Measurements from ENCODE around the gene MORF4L1.

MORF4L1 gene

DNA sequence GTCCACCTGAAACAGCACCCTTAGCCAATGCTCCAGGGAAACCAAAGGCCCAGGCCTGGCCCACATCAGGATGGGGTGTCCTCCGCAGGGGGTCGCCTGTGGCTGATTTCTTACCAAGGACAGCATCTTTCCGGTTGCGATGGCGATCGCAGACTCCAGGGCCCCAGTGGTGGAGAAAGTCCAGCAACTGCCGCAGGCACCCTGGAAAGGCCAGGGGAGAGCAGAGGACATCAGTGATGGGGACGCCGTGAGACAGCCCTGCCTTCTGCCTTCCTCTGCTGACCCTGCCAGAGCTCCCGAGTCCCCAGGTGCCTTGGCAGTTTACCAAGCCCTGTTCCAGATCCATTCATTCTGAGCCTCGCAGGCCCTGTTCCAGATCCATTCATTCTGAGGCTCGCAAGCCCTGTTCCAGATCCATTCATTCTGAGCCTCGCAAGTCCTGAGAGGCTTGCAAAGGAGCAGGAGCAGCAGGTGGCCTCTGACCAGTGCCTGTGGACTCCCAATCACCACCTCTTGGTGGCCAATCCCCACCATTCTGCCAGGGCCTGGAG is 59.6 kb downstream of the MORF4L1 start:
- Histone ChIP-seq H3K4me3 (ENCODE audit: insufficient read depth, low read length, poor library complexity, severe bottlenecking) (no peak overlapping the region), H4K20me1 (ENCODE audit: low read depth, low read length) (no peaks in the 10 kb centered on the region), H3F3A (ENCODE audit: insufficient read depth) (0 out of 2 replicates have a peak, but pooled peaks cover under 1% of the 10 kb centered on the region), H3K4me2 (ENCODE audit: low read depth, low read length, poor library complexity, severe bottlenecking) (no peak overlapping the region), H3K27me3 (ENCODE audit: low read length) (no peaks in the 10 kb centered on the region), H2AFZ (ENCODE audit: low read depth, low read length, severe bottlenecking) (no peak overlapping the region), H3K79me2 (ENCODE audit: insufficient read depth, low read length) (no peaks in the 10 kb centered on the region), H3K9me3 (ENCODE audit: insufficient read depth, low read length) (no peaks in the 10 kb centered on the region), H3K27ac (ENCODE audit: low read depth, low read length) (no peak overlapping the region), H3K9me2 (replicated peaks; ENCODE audit: insufficient read depth, low read length) (no peaks in the 10 kb centered on the region), H3K9ac (ENCODE audit: low read length) (no peak overlapping the region), H3K36me3 (ENCODE audit: low read length) (no peaks in the 10 kb centered on the region)
- TF ChIP-seq EZH2phosphoT487 (conservative IDR thresholded peaks at IDR 0.05; ENCODE audit: low read length): no peak
- TF ChIP-seq, protein P1, sequence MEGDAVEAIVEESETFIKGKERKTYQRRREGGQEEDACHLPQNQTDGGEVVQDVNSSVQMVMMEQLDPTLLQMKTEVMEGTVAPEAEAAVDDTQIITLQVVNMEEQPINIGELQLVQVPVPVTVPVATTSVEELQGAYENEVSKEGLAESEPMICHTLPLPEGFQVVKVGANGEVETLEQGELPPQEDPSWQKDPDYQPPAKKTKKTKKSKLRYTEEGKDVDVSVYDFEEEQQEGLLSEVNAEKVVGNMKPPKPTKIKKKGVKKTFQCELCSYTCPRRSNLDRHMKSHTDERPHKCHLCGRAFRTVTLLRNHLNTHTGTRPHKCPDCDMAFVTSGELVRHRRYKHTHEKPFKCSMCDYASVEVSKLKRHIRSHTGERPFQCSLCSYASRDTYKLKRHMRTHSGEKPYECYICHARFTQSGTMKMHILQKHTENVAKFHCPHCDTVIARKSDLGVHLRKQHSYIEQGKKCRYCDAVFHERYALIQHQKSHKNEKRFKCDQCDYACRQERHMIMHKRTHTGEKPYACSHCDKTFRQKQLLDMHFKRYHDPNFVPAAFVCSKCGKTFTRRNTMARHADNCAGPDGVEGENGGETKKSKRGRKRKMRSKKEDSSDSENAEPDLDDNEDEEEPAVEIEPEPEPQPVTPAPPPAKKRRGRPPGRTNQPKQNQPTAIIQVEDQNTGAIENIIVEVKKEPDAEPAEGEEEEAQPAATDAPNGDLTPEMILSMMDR (IDR thresholded peaks at IDR 0.05; ENCODE audit: insufficient read depth, low read length, poor library complexity, severe bottlenecking): no peak

- Histone ChIP-seq H3K79me2 (ENCODE audit: insufficient read depth, low read length) (no peaks in the 10 kb centered on the region), H3F3A (ENCODE audit: insufficient read depth) (peaks cover 9% of the 10 kb centered on the region; the same call in 1 of the 2 replicates), H3K36me3 (ENCODE audit: low read length) (no peaks in the 10 kb centered on the region), H3K9me2 (replicated peaks; ENCODE audit: insufficient read depth, low read length) (no peaks in the 10 kb centered on the region), H3K4me3 (ENCODE audit: insufficient read depth, low read length, poor library complexity, severe bottlenecking) (no peak overlapping the region), H3K27me3 (ENCODE audit: low read length) (no peaks in the 10 kb centered on the region), H3K9ac (ENCODE audit: low read length) (no peak overlapping the region), H3K27ac (ENCODE audit: low read depth, low read length) (no peak overlapping the region), H3K9me3 (ENCODE audit: insufficient read depth, low read length) (no peaks in the 10 kb centered on the region), H4K20me1 (ENCODE audit: low read depth, low read length) (no peaks in the 10 kb centered on the region), H3K4me2 (ENCODE audit: low read depth, low read length, poor library complexity, severe bottlenecking) (no peak overlapping the region), H2AFZ (ENCODE audit: low read depth, low read length, severe bottlenecking) (no peak overlapping the region)
- TF ChIP-seq, protein P1 (IDR thresholded peaks at IDR 0.05; ENCODE audit: insufficient read depth, low read length, poor library complexity, severe bottlenecking): no peak
- no peak for TF ChIP-seq EZH2phosphoT487 (conservative IDR thresholded peaks at IDR 0.05; ENCODE audit: low read length)
These were observed 60.6 kb downstream of the MORF4L1 start for GRCh38 chr15:78933187-78933822.

- Histone ChIP-seq H3K4me3 (ENCODE audit: insufficient read depth, low read length, poor library complexity, severe bottlenecking) (no peak overlapping the region), H3K4me2 (ENCODE audit: low read depth, low read length, poor library complexity, severe bottlenecking) (no peak overlapping the region), H3K9me3 (ENCODE audit: insufficient read depth, low read length) (no peaks in the 10 kb centered on the region), H3K27me3 (ENCODE audit: low read length) (no peaks in the 10 kb centered on the region), H2AFZ (ENCODE audit: low read depth, low read length, severe bottlenecking) (no peak overlapping the region), H3K27ac (ENCODE audit: low read depth, low read length) (no peak overlapping the region), H3K36me3 (ENCODE audit: low read length) (no peaks in the 10 kb centered on the region), H4K20me1 (ENCODE audit: low read depth, low read length) (no peaks in the 10 kb centered on the region), H3K9ac (ENCODE audit: low read length) (no peak overlapping the region), H3F3A (ENCODE audit: insufficient read depth) (peaks cover 16% of the 10 kb centered on the region), H3K9me2 (replicated peaks; ENCODE audit: insufficient read depth, low read length) (no peaks in the 10 kb centered on the region), H3K79me2 (ENCODE audit: insufficient read depth, low read length) (no peaks in the 10 kb centered on the region)
- no peak for TF ChIP-seq EZH2phosphoT487 (conservative IDR thresholded peaks at IDR 0.05; ENCODE audit: low read length)
- TF ChIP-seq, protein P1 (IDR thresholded peaks at IDR 0.05; ENCODE audit: insufficient read depth, low read length, poor library complexity, severe bottlenecking): no peak
These were observed 61.3 kb downstream of the MORF4L1 start for GRCh38 chr15:78933823-78934654.

All from SU-DHL-6 (cell line).